AG10803 (cell line): ENCODE measurements around the gene UBE3A.

Source experiments
- DNase-seq: peaks from one replicate; pipeline ENCODE4 v3.0.0; 2010; ENCODE audit warnings: low read depth
- H3K4me3 ChIP-seq: 2 replicates; pipeline ENCODE4 v1.5.1; 2011; ENCODE audit warnings: mild to moderate bottlenecking, low read length, control low read depth
- TF ChIP-seq, protein P1 (sequence below): conservative IDR thresholded peaks from 2 replicates; pipeline ENCODE4 v1.5.1; 2011; ENCODE audit warnings: mild to moderate bottlenecking, low read length, control low read depth, inconsistent platforms

UBE3A gene

DNA sequence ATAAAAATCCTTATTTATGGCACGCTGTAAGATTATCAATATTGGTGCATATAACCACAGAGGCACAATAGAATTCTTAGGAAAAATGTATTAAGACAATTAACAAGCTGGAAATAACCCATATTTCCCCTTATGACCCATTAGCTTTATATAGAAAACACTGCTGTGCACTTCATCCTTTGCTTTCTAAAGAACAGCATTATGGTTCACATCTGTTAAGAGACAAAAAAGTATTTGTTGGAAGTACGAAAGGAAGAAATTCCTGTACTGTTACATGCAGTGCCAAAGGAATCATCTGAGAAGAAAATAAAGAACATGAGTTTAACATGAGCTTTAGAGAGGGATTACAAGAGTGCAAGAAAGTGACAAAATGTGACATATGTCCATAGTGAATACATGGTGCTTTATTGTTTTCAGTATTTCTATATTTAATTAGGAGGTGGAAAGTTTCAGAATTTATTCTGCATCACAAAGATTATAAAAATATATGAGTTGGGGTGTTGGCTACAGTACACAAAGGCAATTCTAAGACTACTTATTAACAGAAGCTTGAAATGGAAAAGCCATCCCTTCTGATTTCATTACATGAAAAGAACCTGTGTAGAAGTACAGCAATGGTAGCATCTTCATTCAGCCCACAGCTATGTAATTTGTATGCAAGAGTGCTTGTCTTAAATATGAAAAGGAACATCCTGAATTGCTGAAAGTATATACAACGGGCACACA, 6.8 kb downstream of the UBE3A start:
- TF ChIP-seq, protein P1, sequence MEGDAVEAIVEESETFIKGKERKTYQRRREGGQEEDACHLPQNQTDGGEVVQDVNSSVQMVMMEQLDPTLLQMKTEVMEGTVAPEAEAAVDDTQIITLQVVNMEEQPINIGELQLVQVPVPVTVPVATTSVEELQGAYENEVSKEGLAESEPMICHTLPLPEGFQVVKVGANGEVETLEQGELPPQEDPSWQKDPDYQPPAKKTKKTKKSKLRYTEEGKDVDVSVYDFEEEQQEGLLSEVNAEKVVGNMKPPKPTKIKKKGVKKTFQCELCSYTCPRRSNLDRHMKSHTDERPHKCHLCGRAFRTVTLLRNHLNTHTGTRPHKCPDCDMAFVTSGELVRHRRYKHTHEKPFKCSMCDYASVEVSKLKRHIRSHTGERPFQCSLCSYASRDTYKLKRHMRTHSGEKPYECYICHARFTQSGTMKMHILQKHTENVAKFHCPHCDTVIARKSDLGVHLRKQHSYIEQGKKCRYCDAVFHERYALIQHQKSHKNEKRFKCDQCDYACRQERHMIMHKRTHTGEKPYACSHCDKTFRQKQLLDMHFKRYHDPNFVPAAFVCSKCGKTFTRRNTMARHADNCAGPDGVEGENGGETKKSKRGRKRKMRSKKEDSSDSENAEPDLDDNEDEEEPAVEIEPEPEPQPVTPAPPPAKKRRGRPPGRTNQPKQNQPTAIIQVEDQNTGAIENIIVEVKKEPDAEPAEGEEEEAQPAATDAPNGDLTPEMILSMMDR, result no peak
- no peak overlapping the region for H3K4me3 ChIP-seq
- DNase-seq, result peak; percentile 4

DNA sequence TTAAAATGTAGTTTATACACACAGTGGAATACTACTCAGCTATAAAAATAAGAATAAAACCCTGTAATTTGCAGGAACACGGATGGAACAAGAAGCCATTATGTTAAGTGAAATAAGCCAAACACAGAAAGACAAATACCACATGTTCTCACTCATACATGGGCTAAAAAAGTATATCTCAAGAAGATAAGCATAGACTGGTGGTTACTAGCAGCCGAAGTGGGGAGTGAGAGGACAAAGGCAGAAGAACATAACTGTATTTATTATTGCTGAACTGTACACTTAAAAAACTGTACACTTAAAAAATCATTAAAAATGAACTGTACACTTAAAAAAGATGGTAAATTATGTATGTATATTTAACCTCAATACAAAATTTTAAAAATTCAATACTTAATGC, 11.0 kb downstream of the UBE3A start:
- DNase-seq, result no peak
- TF ChIP-seq, protein P1, result no peak
- H3K4me3 ChIP-seq, result no peak overlapping the region

DNA sequence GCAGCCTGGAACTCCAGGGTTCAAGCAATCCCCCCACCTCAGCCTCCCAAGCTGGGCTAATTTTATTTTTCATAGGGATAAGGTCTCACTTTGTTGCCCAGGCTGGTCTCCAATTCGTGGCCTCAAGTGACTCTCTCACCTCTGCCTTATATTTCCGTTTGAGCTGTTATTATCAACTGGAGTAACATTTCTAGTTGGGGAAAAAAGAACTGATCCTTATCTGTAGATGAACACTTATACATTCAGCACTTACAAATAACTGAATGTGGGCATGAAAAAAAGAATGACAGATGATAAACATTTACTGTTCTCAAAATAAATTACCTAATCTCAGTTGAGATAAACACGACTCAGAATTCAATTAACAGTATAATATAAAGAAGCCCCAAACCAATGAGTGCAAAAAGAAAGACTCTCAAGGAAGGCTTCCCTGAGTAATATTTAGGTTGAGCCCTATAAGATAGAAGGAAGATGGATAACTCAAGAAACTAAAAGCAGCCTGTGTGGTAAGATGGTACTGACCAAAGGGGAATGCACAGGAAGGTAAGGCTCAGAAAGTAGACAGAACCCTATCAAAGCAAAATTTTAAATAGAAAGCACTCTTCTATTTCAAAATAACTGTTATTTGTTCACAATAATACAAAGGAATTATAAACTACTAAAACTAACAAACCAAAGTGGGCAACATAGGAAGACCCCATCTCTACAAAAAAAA, 11.8 kb downstream of the UBE3A start:
- TF ChIP-seq, protein P1, result no peak
- no peak for DNase-seq
- no peak overlapping the region for H3K4me3 ChIP-seq

DNA sequence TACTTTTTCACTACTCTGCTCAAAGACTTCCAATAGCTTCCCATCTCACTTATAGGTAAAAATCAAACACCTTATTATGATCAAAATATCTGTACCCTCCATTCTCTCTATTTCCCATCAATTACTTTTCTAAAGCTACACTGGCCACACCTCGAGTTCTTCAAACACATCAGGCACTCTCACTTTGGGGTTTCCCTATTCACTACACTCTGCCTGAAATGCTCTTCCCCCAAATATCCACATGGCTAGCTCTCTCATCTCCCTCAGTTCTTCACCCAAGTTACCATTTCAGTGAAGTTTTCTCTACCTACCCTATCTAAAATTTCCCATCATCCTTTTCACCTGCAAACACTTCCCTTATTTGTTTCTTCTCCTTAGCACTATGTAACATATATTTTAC, 14.8 kb downstream of the UBE3A start:
- H3K4me3 ChIP-seq, result no peak overlapping the region
- TF ChIP-seq, protein P1, result no peak

DNA sequence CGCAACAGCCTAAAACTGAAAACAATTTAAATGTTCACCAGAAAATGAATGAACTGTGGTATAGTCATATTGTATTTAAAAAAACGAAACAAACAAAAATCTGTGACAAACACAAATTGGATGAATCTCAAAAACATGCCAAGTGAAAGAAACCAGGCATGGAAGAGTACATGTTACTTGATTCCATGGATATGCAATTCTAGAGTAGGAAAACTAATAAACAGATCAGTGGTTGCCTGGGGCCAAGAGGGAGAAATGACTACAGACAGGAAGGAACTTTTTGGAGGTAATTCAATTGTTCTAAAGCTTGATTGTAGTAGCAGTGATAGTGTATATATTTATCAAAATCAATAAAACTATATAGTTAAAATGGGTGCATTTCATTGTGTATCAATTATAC, 16.8 kb downstream of the UBE3A start:
- H3K4me3 ChIP-seq, result no peak overlapping the region
- DNase-seq, result no peak
- TF ChIP-seq, protein P1, result no peak

More for the DNA sequence above, 14.8 kb downstream of the UBE3A start:
- no peak for DNase-seq

DNA sequence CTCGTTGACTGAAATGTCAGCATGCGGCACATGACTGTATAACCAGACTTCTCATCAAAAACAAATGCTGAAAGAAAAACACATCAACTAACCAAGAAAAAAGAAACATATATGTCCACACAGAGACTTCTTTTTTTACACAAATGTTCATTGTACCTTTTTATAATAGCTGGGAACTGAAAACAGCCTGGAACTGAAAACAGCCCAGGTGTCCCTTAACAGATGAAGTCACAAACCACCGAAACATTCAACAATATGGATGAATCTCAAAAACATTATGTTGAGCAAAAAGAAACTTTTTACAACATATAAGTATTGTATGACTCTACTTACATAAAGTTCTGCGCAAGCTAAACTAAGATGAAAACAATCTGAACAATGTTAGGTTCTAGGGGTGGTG, 20.6 kb downstream of the UBE3A start:
- TF ChIP-seq, protein P1, result no peak
- DNase-seq, result no peak
- no peak overlapping the region for H3K4me3 ChIP-seq

DNA sequence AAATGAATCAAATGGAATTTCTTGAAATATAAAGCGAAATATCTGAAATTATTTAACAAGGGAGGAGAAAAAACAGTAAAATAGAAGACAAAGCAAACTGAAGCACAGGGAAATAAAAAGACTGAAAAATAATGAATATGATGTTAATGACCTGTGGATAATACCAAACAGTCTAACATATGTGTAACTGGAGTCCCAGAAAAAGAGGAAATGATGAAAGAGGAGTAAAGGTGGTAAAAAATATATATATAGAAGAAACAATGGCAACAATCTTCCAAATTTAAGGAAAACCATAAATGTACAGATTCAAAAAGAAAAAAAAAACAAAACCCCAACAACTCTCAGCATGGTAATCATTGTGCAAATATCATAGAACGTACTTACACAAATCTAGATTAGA, 21.2 kb downstream of the UBE3A start:
- no peak for DNase-seq
- no peak overlapping the region for H3K4me3 ChIP-seq
- TF ChIP-seq, protein P1, result no peak
